ENCODE measurements around the gene PCP4L1. TPM values are rescaled to one million over a fixed set of nuclear protein-coding genes. Genes with fewer than 3 reads are reported as not detected.
A peak's percentile ranks its signal among the peaks of the same experiment; 100 is the strongest.

The PCP4L1 gene
- total and polyA plus RNA-seq, 2 donors (not counting 1 experiment from before 2014, with no cell fraction given), result not detected

DNA sequence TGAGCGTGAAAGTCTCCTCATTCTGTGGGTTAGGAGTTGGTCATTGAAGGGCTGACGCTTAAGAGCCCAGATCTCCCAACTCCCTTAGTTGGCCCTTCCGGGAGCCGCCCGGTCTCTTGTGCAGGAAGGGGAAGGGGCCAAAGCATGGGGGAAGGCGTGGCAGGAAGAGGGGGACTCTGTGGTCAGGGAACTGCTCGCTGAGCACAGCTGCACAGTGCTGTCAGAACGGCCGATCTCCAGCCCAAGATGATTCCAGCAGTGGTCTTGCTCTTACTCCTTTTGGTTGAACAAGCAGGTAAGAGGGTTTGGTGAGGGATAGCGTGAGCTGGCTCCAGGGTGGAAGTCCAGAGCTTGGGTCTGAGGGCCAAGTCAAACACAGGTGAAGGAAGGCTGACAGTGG is 43.5 kb upstream of the PCP4L1 start, which contains the start of gene FCER1G:
FCER1G (plus strand) TSS at position 220 of the 400 bp plus-strand sequence; CDS start at position 247, 27 bp downstream.
- DNase-seq (peak; percentile 23), ATAC-seq (ENCODE audit: low read depth) (no peak)
- no peaks in the 10 kb centered on the region for H4K20me1 ChIP-seq (ENCODE audit: control insufficient read depth, insufficient read depth, low read length, poor library complexity, severe bottlenecking)
- ChIA-PET CTCF (interaction anchor here (1.9 to 3.4 kb wide), 2 partner anchors 11 to 166 kb away, joined by 4 to 19 read pairs; partner anchors contain the start of gene TOMM40L), POLR2A (interaction anchor here (0.7 to 1.1 kb wide), 3 partner anchors 10 to 512 kb away, joined by 3 to 7 read pairs (median 5); partner anchors contain the start of gene TOMM40L)
- 30% methylated on average over 8 of the region's 10 CpGs for WGBS (ENCODE audit: insufficient coverage)
- peak within 1 kb of the TSS in 1 of 5 experiments; percentile 40 for H3K4me3 ChIP-seq (ENCODE audit: control extremely low read depth in 1 of 5, extremely low read depth in 1 of 5, insufficient read depth in 1 of 5, low read depth in 2 of 5, low read length in 4 of 5)
- peaks cover 27% of the 10 kb centered on the region for H3K4me1 Mint-ChIP-seq
- intact Hi-C loops (cut with micrococcal nuclease), result no loop called here
- no peaks in the 10 kb centered on the region for H3K9me3 Mint-ChIP-seq (ENCODE audit: insufficient read depth)
- TF ChIP-seq EZH2 (IDR thresholded peaks at IDR 0.05; ENCODE audit: borderline replicate concordance, insufficient read depth, low read depth, low read length, poor library complexity, severe bottlenecking), result no peak
- TF ChIP-seq CTCF (IDR thresholded peaks at IDR 0.05), result no peak
- peak within 1 kb of the TSS; percentile 26 for H3K4me2 ChIP-seq (replicated peaks; ENCODE audit: low read depth, low read length, poor library complexity, severe bottlenecking)
- H3K27ac Mint-ChIP-seq, result no peak within 1 kb of the TSS
- no peak within 1 kb of the TSS for H3K27ac ChIP-seq (ENCODE audit: low read length in 2 of 2)
- H3K9me3 ChIP-seq (ENCODE audit: control extremely low read depth in 1 of 3, control insufficient read depth in 2 of 3, insufficient read depth in 1 of 3, low read length in 2 of 3), result no peaks in the 10 kb centered on the region
- H3K27me3 Mint-ChIP-seq, result peaks cover 19% of the 10 kb centered on the region
- no peak within 1 kb of the TSS for H3K4me3 Mint-ChIP-seq
- no peak within 1 kb of the TSS for H3K9ac ChIP-seq (ENCODE audit: low read length)
- peaks cover 8 to 45% of the 10 kb centered on the region in 2 experiments for H3K36me3 ChIP-seq (replicated peaks in 1 of 2; ENCODE audit: control extremely low read depth in 1 of 2, control insufficient read depth in 1 of 2, extremely low read depth in 1 of 2, insufficient read depth in 2 of 2, low read length in 1 of 2)
- no peaks in the 10 kb centered on the region for H3K79me2 ChIP-seq (ENCODE audit: control insufficient read depth, insufficient read depth, low read length)
- H3K27me3 ChIP-seq (replicated peaks in 1 of 4; ENCODE audit: control extremely low read depth in 1 of 4, control insufficient read depth in 3 of 4, insufficient read depth in 4 of 4, low read length in 3 of 4), result peaks cover 0 to 15% (median 11%) of the 10 kb centered on the region in 4 experiments
- no peak within 1 kb of the TSS for H2AFZ ChIP-seq (ENCODE audit: insufficient read depth, low read depth, low read length, poor library complexity, severe bottlenecking)
- peaks cover 15 to 26% of the 10 kb centered on the region in 2 donors for H3K4me1 ChIP-seq (ENCODE audit: control insufficient read depth in 2 of 2, insufficient read depth in 2 of 2, low read length in 2 of 2)

Measured in B cell (primary cell).